ENCODE results near the gene CACNA2D2.

- TF ChIP-seq CTCF (IDR thresholded peaks at IDR 0.05): no peak
- TF ChIP-seq EZH2phosphoT487 (IDR thresholded peaks at IDR 0.05): no peak
- no peak for TF ChIP-seq EZH2 (IDR thresholded peaks at IDR 0.05)
These were observed 30.5 kb upstream of the CACNA2D2 start for GRCh38 chr3:50533807-50534461.

Data from neural progenitor cell (in vitro differentiated cells).